ENCODE data around the gene UBXN7.
"Not testable (repeated sequence)": the region's sequence is repeated elsewhere in the genome, so short reads cannot be mapped to it uniquely, and the experiment has no call there.

Gene UBXN7

GRCh38 chr3:196323016-196323415 lies 109.2 kb downstream of the UBXN7 start:
- Histone ChIP-seq H3K4me2 (ENCODE audit: low read length) (no peak overlapping the region), H3K27me3 (ENCODE audit: control insufficient read depth, insufficient read depth, low read length) (no peaks in the 10 kb centered on the region), H3K27ac (no peak overlapping the region), H3K9ac (no peak overlapping the region), H3K79me2 (no peaks in the 10 kb centered on the region), H3K4me3 (ENCODE audit: low read depth, low read length) (no peak overlapping the region), H3K36me3 (ENCODE audit: control insufficient read depth, insufficient read depth, low read length) (no peaks in the 10 kb centered on the region), H3K4me1 (no peaks in the 10 kb centered on the region), H3K9me3 (ENCODE audit: control insufficient read depth, low read length) (no peaks in the 10 kb centered on the region), H2AFZ (no peak overlapping the region)
- no peak for TF ChIP-seq CTCF (IDR thresholded peaks at IDR 0.05)

- Histone ChIP-seq H2AFZ (no peak overlapping the region), H3K4me2 (ENCODE audit: low read length) (no peak overlapping the region), H3K27me3 (ENCODE audit: control insufficient read depth, insufficient read depth, low read length) (no peaks in the 10 kb centered on the region), H3K27ac (no peak overlapping the region), H3K9ac (no peak overlapping the region), H3K79me2 (no peaks in the 10 kb centered on the region), H3K4me1 (no peaks in the 10 kb centered on the region), H3K4me3 (ENCODE audit: low read depth, low read length) (no peak overlapping the region), H3K36me3 (ENCODE audit: control insufficient read depth, insufficient read depth, low read length) (no peaks in the 10 kb centered on the region), H3K9me3 (ENCODE audit: control insufficient read depth, low read length) (no peaks in the 10 kb centered on the region)
- TF ChIP-seq CTCF (IDR thresholded peaks at IDR 0.05) = no peak
These were observed 111.1 kb downstream of the UBXN7 start for GRCh38 chr3:196321162-196321561.

- no peaks in the 10 kb centered on the region for H3K9me3 ChIP-seq (ENCODE audit: control insufficient read depth, low read length)
- H3K79me2 ChIP-seq = no peaks in the 10 kb centered on the region
- no peak for TF ChIP-seq CTCF (IDR thresholded peaks at IDR 0.05)
- H3K4me3 ChIP-seq (ENCODE audit: low read depth, low read length) = no peak overlapping the region
- no peak overlapping the region for H2AFZ ChIP-seq
- H3K36me3 ChIP-seq (ENCODE audit: control insufficient read depth, insufficient read depth, low read length) = no peaks in the 10 kb centered on the region
- no peak overlapping the region for H3K27ac ChIP-seq
- H3K4me2 ChIP-seq (ENCODE audit: low read length) = no peak overlapping the region
- no peak overlapping the region for H3K9ac ChIP-seq
- no peaks in the 10 kb centered on the region for H3K4me1 ChIP-seq
- no peaks in the 10 kb centered on the region for H3K27me3 ChIP-seq (ENCODE audit: control insufficient read depth, insufficient read depth, low read length)
These were observed 112.1 kb downstream of the UBXN7 start for GRCh38 chr3:196320137-196320536.

GRCh38 chr3:196317687-196318467 lies 114.3 kb downstream of the UBXN7 start, which contains the start of gene DYNLT2B:
Gene DYNLT2B, minus strand, starts transcription at chr3:196318240. Its CDS starts 88 bp downstream, at chr3:196318152.
- peak within 1 kb of the TSS; percentile 80 for H3K9ac ChIP-seq
- H2AFZ ChIP-seq = peak within 1 kb of the TSS; percentile 100
- no peaks in the 10 kb centered on the region for H3K4me1 ChIP-seq
- no peaks in the 10 kb centered on the region for H3K79me2 ChIP-seq
- no peaks in the 10 kb centered on the region for H3K36me3 ChIP-seq (ENCODE audit: control insufficient read depth, insufficient read depth, low read length)
- TF ChIP-seq CTCF (IDR thresholded peaks at IDR 0.05) = no peak
- peak within 1 kb of the TSS; percentile 93 for H3K27ac ChIP-seq
- peak within 1 kb of the TSS; percentile 74 for H3K4me2 ChIP-seq (ENCODE audit: low read length)
- no peaks in the 10 kb centered on the region for H3K27me3 ChIP-seq (ENCODE audit: control insufficient read depth, insufficient read depth, low read length)
- peak within 1 kb of the TSS; percentile 92 for H3K4me3 ChIP-seq (ENCODE audit: low read depth, low read length)
- no peaks in the 10 kb centered on the region for H3K9me3 ChIP-seq (ENCODE audit: control insufficient read depth, low read length)

GRCh38 chr3:196316799-196317686 lies 115.2 kb downstream of the UBXN7 start:
- not testable (repeated sequence) for H3K79me2 ChIP-seq; H3K36me3 ChIP-seq (ENCODE audit: control insufficient read depth, insufficient read depth, low read length); H3K27me3 ChIP-seq (ENCODE audit: control insufficient read depth, insufficient read depth, low read length); H3K9me3 ChIP-seq (ENCODE audit: control insufficient read depth, low read length); H3K4me1 ChIP-seq
- peak overlapping the region; percentile 100 for H2AFZ ChIP-seq
- H3K4me3 ChIP-seq (ENCODE audit: low read depth, low read length) = peak overlapping the region; percentile 92
- peak overlapping the region; percentile 93 for H3K27ac ChIP-seq
- peak overlapping the region; percentile 74 for H3K4me2 ChIP-seq (ENCODE audit: low read length)
- peak overlapping the region; percentile 80 for H3K9ac ChIP-seq

All from parathyroid adenoma (tissue), 2 donors.